Activated B cell treated with CpG ODN at 0.5 μM for 24 hours (primary cell): ENCODE results near the gene USP35. TPM values are rescaled to one million over a fixed set of nuclear protein-coding genes. Genes with fewer than 3 reads are reported as not detected.

Experiments
- ATAC-seq: fragments of 200-7000 bp; cut with Tn5 transposase; one replicate; pipeline ENCODE4 v1.10.0; 2021; ENCODE audit warnings: low read depth, mild to moderate bottlenecking, moderate library complexity
- CTCF ChIA-PET: fragments of 350-600 bp; sonication (Branson Sonifier 250); formaldehyde crosslinking; loops from one replicate; lab custom pipeline; 2021; ENCODE audit warnings: antibody characterized with exemption; lab: Charles Lee
- POLR2A ChIA-PET: fragments of 350-600 bp; sonication (Branson Sonifier 250); formaldehyde crosslinking; loops from one replicate; lab custom pipeline; 2021; ENCODE audit warnings: antibody characterized with exemption; lab: Charles Lee
- DNase-seq: peaks from one replicate; pipeline ENCODE4 v3.0.0; 2022
- H3K27ac Mint-ChIP-seq: one replicate; pipeline ENCODE4 v1.8.0; 2020; ENCODE audit warnings: mixed read lengths
- H3K27me3 Mint-ChIP-seq: one replicate; pipeline ENCODE4 v1.8.0; 2021; ENCODE audit warnings: mixed read lengths
- H3K36me3 Mint-ChIP-seq: one replicate; pipeline ENCODE4 v1.8.0; 2021; ENCODE audit warnings: low read depth, mixed read lengths
- H3K4me1 Mint-ChIP-seq: one replicate; pipeline ENCODE4 v1.8.0; 2021; ENCODE audit warnings: mixed read lengths
- H3K4me3 Mint-ChIP-seq: one replicate; pipeline ENCODE4 v1.8.0; 2020; ENCODE audit warnings: mild to moderate bottlenecking, mixed read lengths
- H3K9me3 Mint-ChIP-seq: one replicate; pipeline ENCODE4 v1.8.0; 2020; ENCODE audit warnings: mixed read lengths
- intact Hi-C: fragments of 100-400 bp; cut with micrococcal nuclease; formaldehyde crosslinking; loops from one replicate; pipeline ENCODE4 v1.15.1; 2024
- total RNA-seq: library from RNA; stranded (reverse); gene quantifications from 2 replicates; pipeline ENCODE4 v1.2.3, GENCODE V29; 2022
- TF ChIP-seq, protein P1 (sequence below): fragments of 200-600 bp; IDR thresholded peaks from one replicate; pipeline ENCODE4 v1.8.0; 2022; ENCODE audit warnings: antibody characterized with exemption, mild to moderate bottlenecking

Gene USP35
- total RNA-seq, 1 donor from 2014 or later: 4.9 TPM

DNA sequence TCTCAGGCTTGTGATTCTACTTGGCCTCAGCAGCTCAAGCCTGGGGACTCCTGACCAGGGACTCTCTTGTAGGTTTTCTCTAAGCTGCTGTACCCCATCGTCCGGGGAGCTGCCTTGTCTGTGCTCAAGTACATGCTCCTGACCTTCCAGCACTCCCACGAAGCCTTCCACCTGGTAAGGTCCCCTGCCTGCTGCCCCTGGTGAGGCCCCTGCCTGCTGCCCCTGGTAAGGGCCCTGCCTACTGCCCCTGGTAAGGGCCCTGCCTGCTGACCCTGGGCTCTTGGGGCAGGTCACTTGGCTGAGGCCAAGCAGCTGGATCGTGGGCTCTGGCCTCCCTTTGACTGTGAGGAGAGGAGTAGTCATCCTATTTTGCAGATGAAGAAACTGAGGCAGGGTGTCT, 11.3 kb downstream of the USP35 start:
- no peak overlapping the region for H3K27ac Mint-ChIP-seq
- CTCF ChIA-PET: no interaction called here

DNA sequence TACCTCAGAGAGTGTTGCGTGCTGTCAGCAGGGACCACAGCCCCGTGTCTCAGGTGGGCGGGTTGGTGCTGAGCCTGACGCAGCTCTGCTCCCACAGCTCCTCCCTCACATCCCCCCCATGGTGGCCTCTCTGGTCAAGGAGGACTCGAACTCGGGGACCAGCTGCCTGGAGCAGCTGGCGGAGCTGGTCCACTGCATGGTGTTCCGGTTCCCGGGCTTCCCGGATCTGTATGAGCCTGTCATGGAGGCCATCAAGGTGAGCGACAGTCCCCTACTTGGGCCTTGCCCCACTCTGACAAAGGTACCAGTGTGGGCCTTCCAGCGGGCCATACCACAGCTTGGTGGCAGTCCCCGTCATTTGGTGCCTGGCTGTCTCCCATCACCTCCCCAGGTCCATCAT, 11.8 kb downstream of the USP35 start:
- H3K9me3 Mint-ChIP-seq: no peaks in the 10 kb centered on the region
- H3K27ac Mint-ChIP-seq: no peak overlapping the region
- no peak overlapping the region for H3K4me3 Mint-ChIP-seq
- intact Hi-C loops: no loop called here
- POLR2A ChIA-PET: no interaction called here
- CTCF ChIA-PET: no interaction called here
- peaks cover 15% of the 10 kb centered on the region for H3K4me1 Mint-ChIP-seq
- H3K27me3 Mint-ChIP-seq: no peaks in the 10 kb centered on the region
- ATAC-seq: no peak
- no peak for DNase-seq
- H3K36me3 Mint-ChIP-seq: no peaks in the 10 kb centered on the region
- TF ChIP-seq, protein P1, sequence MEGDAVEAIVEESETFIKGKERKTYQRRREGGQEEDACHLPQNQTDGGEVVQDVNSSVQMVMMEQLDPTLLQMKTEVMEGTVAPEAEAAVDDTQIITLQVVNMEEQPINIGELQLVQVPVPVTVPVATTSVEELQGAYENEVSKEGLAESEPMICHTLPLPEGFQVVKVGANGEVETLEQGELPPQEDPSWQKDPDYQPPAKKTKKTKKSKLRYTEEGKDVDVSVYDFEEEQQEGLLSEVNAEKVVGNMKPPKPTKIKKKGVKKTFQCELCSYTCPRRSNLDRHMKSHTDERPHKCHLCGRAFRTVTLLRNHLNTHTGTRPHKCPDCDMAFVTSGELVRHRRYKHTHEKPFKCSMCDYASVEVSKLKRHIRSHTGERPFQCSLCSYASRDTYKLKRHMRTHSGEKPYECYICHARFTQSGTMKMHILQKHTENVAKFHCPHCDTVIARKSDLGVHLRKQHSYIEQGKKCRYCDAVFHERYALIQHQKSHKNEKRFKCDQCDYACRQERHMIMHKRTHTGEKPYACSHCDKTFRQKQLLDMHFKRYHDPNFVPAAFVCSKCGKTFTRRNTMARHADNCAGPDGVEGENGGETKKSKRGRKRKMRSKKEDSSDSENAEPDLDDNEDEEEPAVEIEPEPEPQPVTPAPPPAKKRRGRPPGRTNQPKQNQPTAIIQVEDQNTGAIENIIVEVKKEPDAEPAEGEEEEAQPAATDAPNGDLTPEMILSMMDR: no peak

More for the DNA sequence above, 11.3 kb downstream of the USP35 start:
- intact Hi-C loops: no loop called here
- Mint-ChIP-seq H3K4me3 (no peak overlapping the region), H3K36me3 (no peaks in the 10 kb centered on the region), H3K27me3 (no peaks in the 10 kb centered on the region), H3K4me1 (peaks cover 15% of the 10 kb centered on the region), H3K9me3 (no peaks in the 10 kb centered on the region)
- POLR2A ChIA-PET: no interaction called here
- TF ChIP-seq, protein P1: no peak
- DNase-seq: no peak
- ATAC-seq: no peak

DNA sequence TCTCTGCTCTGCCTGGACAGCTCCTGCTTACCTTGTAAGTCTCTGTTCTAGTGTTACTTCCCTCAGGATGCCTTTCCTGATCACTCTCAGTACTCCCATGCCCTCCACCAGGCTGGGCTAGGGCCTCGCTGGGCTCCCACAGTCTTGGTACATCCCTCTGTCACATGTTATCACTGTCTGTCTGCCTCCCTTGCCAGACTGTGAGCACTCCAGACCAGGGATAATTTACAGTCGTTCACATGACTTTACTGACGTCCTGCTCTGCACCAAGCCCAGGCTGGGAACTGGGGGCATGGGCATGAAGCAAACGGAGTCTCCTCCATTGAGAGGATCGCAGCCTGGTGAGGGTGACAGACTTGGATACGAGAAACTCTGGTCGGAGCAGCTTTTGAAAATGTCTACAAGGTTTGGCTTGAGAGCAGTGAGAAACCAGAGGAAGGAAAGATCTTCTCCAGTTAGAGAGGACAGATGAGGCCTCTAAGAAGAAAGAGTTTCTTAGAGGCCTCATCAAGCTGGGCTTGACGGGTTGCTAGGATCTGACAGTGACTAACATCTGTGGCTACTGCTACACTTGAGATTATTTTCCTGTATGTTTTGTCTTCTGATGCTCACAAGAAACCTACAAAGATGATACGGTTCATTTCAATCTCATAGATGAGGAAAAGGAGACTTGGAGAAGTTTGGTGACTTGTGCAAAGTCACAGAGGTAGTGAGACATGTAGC, 12.5 kb downstream of the USP35 start:
- TF ChIP-seq, protein P1: no peak
- H3K4me1 Mint-ChIP-seq: peaks cover 15% of the 10 kb centered on the region
- H3K4me3 Mint-ChIP-seq: no peak overlapping the region
- H3K36me3 Mint-ChIP-seq: no peaks in the 10 kb centered on the region
- POLR2A ChIA-PET: no interaction called here
- H3K9me3 Mint-ChIP-seq: no peaks in the 10 kb centered on the region
- CTCF ChIA-PET: no interaction called here
- H3K27ac Mint-ChIP-seq: no peak overlapping the region
- H3K27me3 Mint-ChIP-seq: no peaks in the 10 kb centered on the region
- ATAC-seq (no peak), DNase-seq (no peak)
- intact Hi-C loops: no loop called here

DNA sequence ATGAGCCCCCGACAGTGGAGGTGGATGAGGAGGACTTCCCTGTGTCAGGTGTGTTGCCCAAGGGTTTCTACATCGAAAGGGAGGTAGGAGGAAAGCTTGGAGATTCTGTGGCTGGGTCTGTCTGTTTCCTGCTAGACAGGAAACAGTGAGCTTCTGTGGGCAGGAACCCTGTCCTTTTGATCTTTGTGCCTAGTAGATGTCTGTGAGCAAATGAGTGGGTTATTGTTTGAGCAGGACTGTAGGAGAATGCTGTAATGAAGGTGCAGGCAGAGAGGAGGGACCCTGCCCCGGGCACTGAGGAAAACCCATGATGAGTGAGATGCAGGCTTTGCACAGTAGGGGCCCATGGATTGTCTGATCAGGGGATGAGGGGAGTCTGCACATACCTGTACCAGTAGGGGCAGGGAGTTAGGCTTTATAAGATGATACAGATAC, 14.0 kb downstream of the USP35 start:
- Mint-ChIP-seq H3K4me1 (peaks cover 15% of the 10 kb centered on the region), H3K9me3 (no peaks in the 10 kb centered on the region), H3K27me3 (no peaks in the 10 kb centered on the region), H3K4me3 (no peak overlapping the region), H3K27ac (peak overlapping the region; percentile 13), H3K36me3 (no peaks in the 10 kb centered on the region)
- no peak for DNase-seq
- ATAC-seq: peak; percentile 28
- TF ChIP-seq, protein P1: no peak
- intact Hi-C loops: no loop called here
- ChIA-PET CTCF (no interaction called here), POLR2A (interaction anchor here (0.7 to 1.0 kb wide), 2 partner anchors 14 to 21 kb away, joined by 3 to 7 read pairs; partner anchors contain the start of genes KCTD21 and USP35)

DNA sequence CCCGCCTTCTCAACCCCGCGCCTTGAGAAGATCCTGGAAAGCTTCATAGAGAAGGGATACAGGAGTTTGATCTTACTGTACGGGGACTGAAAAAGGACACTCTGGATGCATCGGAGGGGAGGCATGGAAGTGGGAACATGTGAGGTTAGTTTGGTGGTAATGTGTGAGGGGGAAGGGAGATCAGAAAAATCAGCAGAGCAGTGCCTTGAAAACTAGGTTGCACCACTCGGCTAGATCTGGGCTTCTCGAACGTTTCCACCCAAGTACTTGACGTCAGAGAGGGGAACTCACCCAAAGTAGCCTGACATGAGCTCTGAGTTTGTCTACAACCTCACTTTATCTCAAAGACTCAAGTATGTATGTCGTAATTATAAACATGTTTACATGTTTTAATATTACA, 14.5 kb downstream of the USP35 start:
- intact Hi-C loops: no loop called here

More for the DNA sequence above, 14.5 kb downstream of the USP35 start:
- peaks cover 15% of the 10 kb centered on the region for H3K4me1 Mint-ChIP-seq
- no peaks in the 10 kb centered on the region for H3K36me3 Mint-ChIP-seq
- DNase-seq (no peak), ATAC-seq (no peak)
- H3K27me3 Mint-ChIP-seq: no peaks in the 10 kb centered on the region
- CTCF ChIA-PET: no interaction called here
- H3K4me3 Mint-ChIP-seq: no peak overlapping the region
- H3K9me3 Mint-ChIP-seq: no peaks in the 10 kb centered on the region
- TF ChIP-seq, protein P1: no peak
- H3K27ac Mint-ChIP-seq: no peak overlapping the region
- POLR2A ChIA-PET: interaction anchor here (0.7 to 1.0 kb wide), 2 partner anchors 15 to 21 kb away, joined by 3 to 7 read pairs; partner anchors contain the start of genes KCTD21 and USP35
